NCI-H2196 (cell line): ENCODE results near the gene ITIH4.

Source experiments
- DNase-seq: peaks from one replicate; lab custom pipeline; 2025; ENCODE audit not compliant: unreplicated experiment; lab: John Stamatoyannopoulos, UW

The ITIH4 gene

DNA sequence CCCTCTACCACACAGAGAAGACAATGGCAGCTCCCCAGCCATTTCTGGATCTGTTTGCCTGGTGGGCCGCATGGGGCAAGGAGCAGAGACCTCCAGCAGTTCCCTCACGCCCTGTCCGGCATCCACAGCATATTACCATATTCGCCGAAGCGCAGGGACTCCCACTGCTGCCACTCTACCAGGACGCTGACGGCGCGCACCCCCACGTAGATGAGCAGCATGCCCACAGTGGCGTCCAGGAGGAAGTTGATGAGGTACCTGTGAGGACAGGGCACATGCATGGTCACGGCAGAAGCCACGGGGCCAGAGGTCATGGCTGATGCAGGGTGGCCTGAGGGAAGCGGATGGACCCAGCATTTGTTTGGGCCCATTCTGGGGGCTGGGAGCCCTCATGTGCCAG lies 19.2 kb upstream of the ITIH4 start:
- DNase-seq = no peak

DNA sequence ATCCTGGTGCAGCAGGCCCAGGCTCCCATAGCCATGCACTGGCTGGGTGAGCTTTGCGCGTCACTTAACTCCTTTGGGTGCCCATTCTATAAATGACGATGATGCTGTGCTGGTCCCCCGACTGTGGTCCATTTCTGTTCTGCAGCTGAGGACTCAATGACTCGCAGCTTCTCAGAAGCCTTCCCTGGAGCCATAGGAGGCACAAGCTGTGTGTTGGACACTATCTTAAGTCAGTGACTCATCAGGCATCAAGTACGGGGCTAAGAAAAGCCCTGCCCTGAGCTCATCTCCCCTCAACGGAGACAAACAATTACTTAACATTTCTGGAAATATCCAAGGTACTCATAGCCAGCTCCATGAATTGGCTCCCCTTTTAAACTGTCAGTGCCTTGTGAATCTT lies 18.1 kb upstream of the ITIH4 start:
- no peak for DNase-seq

- DNase-seq = no peak
Measured at GRCh38 chr3:52847726-52848125, 17.3 kb upstream of the ITIH4 start.

DNA sequence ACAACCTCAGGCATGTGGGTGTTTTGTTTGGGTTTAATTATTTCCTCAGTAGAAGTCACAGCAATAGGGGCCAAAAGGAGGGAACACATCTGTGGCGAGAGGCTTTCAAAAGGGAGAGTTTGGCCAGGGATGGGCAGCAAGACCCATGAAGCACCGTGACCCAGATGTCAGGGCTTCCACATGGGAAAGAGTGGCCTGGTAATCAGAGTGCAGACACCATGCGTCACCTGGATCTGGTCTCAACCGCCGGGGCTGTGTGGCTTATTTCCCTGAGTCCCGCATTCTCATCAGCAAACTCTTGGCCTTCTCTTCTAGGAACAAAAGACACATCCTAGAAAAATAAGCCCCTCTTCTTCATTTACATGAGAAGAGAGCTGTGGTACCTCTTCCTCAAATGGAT lies 16.8 kb upstream of the ITIH4 start:
- DNase-seq = no peak

GRCh38 chr3:52846432-52846965 lies 16.0 kb upstream of the ITIH4 start:
- no peak for DNase-seq

GRCh38 chr3:52845691-52846431 lies 15.4 kb upstream of the ITIH4 start:
- no peak for DNase-seq

GRCh38 chr3:52845157-52845556 lies 14.7 kb upstream of the ITIH4 start:
- no peak for DNase-seq

DNA sequence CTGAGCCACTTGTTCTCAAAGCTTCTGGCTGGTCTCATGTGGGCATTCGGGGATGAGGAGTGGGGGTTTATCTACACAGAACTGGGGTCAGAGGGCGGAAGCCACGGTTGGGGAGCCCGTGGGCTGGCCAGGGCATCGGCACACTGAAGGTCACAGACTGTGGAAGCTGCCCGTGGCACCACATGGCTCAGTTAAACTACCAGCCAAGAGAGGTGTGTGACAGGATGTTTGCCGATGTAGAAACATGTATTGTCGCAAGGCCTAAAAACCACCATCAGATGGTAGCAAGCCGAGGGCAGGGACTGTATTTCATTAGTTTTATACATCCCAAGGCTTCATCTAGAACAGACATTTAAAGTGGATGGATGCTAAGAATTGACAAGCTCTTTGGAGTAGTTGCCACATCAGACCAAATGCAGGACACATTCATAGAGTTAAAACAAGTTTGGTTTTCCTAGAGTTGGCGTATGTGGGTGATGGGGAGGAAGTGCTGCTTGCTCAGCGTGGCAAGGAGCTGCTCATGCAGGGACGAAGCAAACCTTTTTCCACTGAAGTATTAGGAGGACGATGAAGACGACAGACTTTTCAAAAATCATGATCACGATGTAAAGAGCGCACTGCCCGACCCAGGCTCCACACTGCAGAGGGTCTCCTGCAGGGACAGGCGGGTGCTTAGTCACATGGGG lies 14.0 kb upstream of the ITIH4 start:
- DNase-seq = no peak

- DNase-seq = no peak
Measured at GRCh38 chr3:52843881-52844280, 13.4 kb upstream of the ITIH4 start.

DNA sequence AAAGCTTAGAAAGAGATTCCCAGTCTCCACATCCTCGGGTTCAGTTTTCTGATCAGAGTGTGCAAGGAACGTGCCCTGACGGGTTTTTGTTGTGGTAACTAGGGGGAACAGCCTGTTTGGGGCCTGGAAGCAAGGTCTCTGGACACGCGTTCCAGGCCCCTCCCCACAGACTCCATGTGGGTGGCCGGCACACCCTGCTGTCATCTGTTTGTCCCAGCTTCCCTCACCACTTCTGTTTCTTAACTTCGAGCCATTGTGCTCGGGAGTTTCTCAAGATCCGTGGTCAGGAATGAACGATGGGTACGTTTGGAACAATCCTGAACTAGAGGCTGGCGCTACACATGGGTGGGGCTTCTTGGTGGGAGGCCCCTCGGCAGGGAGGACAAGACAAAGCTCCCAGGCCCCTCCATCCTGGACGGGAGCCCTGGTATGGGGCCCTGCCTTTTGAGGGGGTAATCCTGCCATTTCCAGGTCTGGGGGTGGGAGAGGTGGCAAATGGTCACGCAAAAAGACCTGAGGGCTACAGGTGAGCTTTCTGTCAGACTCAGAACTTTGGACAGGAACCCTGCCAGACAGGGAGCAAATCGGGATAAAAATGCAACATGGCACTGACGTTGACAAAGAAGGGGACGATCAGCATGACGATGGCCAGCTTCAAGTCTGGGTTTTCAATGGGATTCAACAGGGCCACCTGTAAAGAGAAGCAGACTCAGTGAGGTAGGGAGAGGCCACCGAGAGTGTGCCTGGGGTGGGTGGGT lies 12.8 kb upstream of the ITIH4 start:
- no peak for DNase-seq

DNA sequence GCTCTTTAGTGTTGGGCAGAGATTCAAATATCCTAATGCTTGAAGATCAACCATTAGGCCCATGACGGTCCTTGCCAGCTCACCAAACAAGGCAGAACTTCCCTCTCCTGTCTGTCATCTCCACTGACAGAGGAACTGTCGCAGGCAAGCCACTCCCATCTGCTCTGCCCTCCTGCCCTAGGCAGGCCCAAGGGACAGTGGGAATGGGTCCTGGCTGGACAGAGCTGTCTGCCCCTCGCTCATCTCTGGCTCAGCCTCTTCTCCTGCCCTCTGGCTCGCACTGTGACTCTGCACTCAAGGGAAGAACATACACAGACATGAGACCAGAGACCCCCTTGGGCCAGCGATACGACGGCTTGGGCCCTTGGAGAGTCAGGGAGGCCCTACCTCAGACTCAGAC lies 12.0 kb upstream of the ITIH4 start:
- no peak for DNase-seq

GRCh38 chr3:52841981-52842340 lies 11.5 kb upstream of the ITIH4 start:
- DNase-seq = no peak

DNA sequence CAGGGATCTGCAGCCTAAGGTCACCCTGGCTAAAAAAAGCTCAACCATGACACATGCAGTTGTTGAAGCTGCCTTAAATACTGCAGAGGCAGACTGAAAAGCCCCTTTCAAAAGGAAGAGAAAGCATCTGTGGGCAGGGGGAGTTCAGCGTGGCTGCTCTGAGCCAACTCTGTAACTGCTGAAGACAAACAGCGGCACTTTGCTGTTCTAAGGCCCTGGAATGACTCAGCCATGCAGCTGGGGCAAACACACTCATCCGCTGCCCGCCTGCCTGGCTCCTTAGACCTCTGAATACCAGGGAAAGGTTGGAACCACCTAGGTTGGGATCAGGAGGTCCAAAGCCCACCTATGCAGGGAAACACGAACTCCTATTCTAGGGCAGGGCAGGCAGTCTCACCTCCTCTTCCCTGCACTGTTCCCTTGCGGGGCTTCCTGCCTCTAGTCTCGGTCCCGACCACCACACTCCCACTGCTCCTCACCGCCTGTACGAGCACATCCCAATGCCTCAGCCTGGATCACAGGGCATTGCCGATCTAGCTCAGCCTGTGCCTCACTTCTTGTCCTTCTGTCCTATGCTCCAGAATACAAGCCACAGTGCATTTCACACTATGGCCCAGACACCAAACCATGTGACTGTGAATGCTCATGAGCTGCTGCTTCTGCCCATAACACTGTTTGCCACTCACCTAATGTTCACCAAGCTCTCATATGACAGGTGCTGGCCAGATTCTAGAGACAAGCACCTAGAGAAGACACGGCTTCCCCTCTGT lies 10.9 kb upstream of the ITIH4 start:
- DNase-seq = no peak

DNA sequence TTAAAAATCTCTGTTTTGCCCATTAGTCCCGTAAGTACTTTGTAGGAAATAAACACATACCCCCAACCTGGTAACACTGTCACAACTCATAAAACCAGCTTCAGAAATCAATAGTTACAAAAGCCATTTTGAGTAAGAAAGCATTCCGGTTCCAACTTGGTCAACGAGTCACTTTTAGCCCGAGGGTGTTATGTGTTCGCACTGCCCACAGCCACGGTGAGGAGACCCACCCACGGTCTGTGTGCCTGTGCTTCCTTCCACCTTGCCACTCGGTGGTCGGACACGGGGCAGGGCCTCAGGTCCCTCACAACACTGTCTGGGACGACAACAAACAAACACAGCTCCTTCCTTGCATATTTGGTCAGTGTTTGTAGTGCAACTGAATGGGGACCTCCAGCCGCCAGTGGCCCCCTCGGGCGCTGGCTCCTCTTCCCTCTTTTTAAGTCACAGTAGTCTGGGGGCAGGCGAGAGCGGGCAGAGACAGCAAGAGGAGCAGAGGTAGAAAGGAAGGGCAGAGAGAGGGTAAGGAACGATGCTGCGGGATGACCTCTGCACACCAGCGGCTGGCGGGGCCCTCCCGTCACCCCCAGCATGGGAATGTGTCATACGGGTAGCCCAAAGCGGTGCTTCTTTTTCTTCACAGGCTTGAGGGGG lies 9.5 kb upstream of the ITIH4 start:
- no peak for DNase-seq

DNA sequence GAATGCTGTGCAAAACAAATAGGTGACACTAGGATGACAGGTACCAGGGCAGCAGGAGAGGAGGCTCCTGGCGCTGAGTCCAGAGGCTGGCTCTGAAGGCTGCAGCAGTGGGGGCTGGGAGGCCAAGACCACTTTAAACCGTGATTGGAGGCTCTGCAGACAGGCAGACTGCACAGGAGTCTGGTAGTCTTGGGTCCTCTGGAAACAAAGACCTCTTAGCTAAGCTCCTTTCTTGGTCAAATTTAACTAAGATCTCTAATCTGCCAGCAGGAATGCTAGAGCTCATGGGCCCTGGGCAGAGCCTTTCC lies 8.8 kb upstream of the ITIH4 start:
- no peak for DNase-seq

DNA sequence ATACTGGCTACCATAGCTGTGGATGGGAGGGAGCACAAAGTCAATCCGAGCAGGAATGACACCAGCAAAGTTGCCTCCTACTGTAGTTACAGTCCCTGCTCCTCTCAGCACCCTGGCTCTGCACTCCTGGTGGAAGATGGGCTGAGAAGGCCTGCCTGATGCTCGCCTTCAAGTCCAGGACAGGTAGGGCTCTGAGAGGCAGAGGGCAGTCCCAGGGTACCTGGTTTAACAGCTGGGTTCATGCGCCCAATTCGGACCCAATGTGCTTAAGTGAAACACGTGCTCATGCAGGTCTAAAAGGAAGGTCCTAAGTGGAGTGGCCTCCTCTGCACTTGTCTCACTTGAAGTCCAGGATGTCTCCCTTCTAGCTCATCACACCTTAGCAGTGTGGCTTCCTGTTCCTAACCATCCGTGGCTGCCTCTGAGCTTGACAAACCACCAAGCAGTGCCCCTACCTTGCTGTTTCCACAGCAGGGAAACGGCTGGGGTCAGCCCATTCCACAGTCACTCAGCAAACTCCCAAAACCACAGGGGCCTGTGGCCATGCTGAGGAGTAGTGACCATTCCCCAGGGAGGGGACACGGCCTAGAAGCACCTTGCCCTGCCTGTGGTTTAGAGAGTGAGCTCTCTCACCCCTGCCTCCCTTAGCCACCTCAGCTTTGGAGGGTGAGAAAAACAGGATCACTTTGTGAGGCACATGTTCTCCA lies 8.2 kb upstream of the ITIH4 start:
- DNase-seq = no peak

DNA sequence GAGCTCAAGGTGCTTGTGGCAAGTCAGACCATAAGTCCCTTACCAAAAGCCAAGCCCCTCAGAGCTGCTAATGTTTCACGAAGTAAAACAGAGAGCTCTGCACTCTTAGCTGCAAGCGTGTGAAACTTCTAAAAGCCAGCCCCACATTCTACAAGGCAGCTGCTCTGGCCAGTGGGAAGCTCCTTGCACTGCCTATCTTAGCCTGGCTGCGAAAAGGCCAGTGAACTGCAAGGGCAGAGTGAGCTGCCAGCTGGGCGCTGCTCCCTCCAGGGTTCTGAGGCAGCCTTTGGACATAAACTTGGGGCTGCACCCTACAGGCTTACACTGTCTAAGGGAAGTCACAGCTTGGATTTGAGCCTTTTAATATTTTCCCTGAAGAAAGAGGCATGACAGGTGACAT lies 6.5 kb upstream of the ITIH4 start:
- DNase-seq = no peak

GRCh38 chr3:52836471-52836845 lies 6.0 kb upstream of the ITIH4 start:
- DNase-seq = no peak

- no peak for DNase-seq
Measured at GRCh38 chr3:52835766-52836470, 5.4 kb upstream of the ITIH4 start.
